A172 (cell line): ENCODE measurements around the gene PGA5. TPM values are rescaled to one million over a fixed set of nuclear protein-coding genes. Genes with fewer than 3 reads are reported as not detected.

ENCODE experiments used
- DNase-seq: peaks from one replicate; pipeline ENCODE4 v3.0.0-alpha.2; 2015; ENCODE audit warnings: low spot score
- total RNA-seq: library from RNA; depleted of rRNA; stranded (reverse); fragments of >200 nt; shearing (Covaris generic); gene quantifications from 2 replicates; pipeline ENCODE4 v1.2.3, GENCODE V29; 2014

Gene PGA5
- total RNA-seq, 1 experiment from 2014 or later: not detected

- no peak for DNase-seq
These were observed 26.5 kb downstream of the PGA5 start for GRCh38 chr11:61267437-61267841.

DNA sequence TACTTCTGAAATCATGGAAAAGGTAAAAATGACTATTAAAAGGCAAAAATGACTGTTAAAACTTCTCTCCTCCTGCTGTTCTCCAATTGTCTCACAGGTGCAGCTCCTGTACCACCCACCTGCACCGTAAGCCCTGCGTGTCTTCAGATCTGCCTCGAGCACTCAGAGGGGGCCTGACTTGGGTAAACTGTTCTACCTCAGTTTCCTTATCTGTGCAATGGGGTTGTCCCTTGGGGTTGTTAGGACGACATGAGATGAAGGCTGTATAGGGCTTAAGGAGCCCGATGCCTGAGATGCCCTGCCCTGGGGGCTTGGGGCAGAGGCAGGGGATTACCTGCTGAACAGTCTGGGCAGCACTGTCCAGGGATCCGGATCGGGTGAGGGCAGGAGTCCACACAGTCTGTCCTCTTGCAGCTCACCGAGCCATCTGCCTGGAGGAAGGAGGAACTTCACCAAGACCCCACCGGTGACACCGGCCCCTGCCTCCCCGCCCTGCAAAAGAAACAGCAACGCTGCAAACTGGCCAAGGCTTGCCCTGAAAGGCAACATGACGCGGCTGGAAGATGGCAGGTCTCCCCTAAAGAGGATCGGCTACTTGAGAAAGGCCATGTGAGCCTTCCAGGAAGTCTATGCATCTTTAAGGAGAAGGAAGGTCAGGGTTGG is 27.7 kb downstream of the PGA5 start:
- no peak for DNase-seq

DNA sequence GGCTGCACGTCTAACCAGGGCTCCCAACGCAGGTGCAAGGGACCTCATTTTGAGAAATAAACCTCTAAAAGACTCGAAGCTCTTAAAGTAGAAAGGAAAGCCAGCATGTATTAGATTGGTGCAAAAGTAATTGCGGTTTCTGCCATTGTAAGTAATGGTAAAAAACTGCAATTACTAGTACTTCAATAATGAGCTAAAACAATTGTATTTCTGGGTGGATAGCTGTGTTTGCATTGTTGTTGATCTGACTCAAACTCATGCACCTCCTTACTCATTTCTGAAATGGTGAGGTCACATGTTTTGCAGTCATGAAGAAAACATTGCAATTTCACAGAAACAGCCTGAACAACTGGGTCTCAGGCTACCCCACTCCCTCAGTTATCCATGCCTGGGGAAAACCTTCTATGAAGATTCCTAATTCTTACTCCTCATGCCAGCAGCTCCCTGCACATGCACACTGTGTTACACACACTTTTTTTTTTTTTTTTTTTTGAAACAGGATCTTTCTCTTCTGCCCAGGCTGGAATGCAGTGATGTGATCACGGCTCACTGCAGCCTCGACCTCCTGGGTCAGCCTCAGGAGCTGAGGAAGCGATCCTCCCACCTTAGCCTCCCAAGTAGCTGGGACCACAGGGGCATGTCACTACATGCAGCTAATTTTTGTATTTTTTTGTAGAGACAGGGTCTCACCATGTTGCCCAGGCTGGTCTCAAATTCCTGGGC is 29.5 kb downstream of the PGA5 start:
- DNase-seq: peak; percentile 18

- no peak for DNase-seq
These were observed 31.8 kb downstream of the PGA5 start for GRCh38 chr11:61272731-61273130.

- no peak for DNase-seq
These were observed 32.5 kb downstream of the PGA5 start for GRCh38 chr11:61273178-61274078.

- DNase-seq: no peak
These were observed 33.1 kb downstream of the PGA5 start for GRCh38 chr11:61274084-61274483.

DNA sequence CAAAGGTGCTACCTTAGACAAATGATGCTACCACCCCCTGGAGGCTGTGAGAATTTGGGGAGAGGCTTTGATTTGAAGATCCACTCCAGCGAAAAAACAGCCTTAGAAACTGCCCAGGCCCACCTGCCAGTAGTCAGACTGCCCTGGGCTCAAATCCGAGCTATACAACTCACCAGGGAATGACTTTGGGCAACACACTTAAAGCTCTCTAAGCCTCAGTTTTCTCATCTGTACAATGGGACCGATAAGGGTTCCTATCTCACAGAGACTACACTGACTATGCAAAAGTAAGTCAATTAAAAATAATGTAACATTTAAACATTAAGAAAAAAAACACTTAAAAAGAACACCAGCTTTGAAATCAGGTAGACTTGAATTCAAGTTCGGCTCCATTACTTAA is 34.2 kb downstream of the PGA5 start:
- no peak for DNase-seq

GRCh38 chr11:61277186-61278000 is 36.4 kb downstream of the PGA5 start:
- no peak for DNase-seq

DNA sequence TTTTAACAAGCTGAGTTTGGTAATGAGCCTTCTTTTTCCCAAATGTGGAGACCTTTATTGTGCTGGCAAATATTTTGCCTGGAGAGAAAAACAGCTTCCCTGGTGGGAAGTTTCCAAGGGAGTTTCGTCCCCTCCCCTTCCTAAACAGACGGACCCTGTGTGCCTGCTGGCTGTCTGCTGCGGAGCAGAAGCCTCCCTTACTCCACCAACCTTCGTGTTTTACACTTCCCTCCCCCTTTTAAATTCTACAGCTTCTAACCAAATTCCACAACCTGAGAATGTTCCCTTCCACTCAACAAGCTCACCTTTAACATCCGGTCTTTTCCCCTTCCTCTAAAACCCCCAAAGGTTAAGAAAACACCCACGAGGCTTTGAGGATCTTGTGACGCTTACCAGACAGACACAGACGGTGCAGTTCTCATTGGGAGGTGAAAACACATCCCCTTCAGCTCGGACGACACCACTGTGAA is 37.1 kb downstream of the PGA5 start:
- DNase-seq: no peak

DNA sequence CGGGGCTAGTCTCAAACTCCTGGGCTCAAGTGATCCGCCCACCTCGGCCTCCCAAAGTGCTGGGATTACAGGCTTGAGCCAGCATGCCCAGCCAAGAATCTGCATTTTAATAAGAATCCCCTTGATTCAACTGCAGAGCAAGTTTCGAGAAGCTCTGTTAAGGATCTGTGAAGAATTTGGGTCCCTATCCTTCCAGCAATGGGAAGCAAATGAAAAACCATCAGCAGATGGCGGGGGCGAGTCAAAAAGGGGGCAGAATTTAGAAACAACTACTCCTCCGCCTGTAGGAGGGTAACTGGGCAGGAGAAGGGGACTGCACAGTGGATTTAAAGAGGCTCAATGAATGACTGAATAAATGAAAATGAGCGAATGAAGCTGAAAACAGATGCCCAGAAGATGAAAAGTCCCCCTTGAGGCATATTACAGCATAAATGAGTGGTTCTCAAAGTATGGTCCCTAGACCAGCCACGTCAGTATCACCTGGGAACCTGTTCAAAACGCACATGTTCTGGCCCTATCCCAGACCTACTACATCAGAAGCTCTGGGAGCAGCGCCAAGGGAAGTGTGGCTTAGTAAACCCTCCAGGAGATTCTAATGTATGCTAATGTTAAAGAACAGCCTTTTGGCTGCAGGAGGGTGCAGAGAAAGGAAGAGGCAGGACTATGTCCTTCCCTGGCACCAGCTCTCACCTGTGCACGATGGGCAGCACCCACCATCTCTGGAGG is 39.1 kb downstream of the PGA5 start:
- DNase-seq: no peak

GRCh38 chr11:61280883-61281580 is 40.1 kb downstream of the PGA5 start:
- DNase-seq: no peak

DNA sequence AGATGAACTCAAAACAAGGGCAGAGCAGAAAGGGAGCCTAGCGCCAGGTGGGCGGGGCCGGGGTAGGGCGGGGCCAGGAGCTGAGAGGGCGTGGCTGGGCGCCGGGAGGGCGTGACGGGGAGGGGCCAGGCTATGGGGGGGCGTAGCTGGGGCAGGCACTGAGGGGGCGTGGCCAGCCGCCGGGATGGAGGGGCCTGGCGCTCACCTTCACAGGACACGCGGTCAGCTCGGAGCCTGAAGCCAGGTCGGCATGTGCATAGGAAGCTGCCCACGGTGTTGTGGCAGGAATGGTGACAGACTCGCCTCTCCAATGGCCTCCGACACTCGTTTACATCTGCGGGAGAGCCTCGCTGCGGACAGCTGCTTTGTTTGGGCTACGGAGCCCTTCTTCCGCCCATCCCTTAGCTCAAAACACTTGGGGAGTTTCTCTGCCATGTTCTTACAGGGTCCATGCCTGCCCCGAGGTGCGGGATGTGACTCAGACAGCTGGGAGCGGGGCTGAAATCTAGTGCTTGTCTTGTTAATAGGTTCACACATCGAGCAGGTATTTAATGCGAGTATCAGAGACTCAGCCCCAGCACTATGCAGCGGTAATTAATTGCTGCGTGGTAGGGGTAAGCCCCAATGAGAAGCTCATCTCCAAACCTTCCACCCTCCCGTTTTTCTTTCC is 40.7 kb downstream of the PGA5 start:
- no peak for DNase-seq

DNA sequence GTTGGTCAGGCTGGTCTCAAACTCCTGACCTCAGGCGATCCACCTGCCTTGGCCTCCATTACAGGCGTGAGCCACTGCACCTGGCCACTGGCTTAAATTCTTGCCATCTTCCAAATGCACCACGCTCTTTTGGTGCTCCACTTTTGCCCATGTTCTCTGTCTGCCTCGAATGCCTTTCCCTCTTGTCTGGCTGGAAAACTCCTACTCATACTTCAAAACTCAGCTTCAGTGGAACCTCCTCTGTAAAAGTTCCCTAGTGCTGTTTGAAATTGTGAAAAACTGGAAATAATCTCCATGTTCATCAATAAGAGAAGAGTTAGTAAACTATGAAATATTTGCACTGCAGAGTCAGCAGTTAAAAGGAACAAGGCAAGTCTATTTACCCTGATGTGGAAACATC is 42.6 kb downstream of the PGA5 start:
- DNase-seq: no peak

- DNase-seq: no peak
These were observed 46.5 kb downstream of the PGA5 start for GRCh38 chr11:61287338-61287977.

- DNase-seq: no peak
These were observed 50.1 kb downstream of the PGA5 start for GRCh38 chr11:61290905-61291690.

GRCh38 chr11:61292356-61292755 is 51.4 kb downstream of the PGA5 start:
- no peak for DNase-seq

DNA sequence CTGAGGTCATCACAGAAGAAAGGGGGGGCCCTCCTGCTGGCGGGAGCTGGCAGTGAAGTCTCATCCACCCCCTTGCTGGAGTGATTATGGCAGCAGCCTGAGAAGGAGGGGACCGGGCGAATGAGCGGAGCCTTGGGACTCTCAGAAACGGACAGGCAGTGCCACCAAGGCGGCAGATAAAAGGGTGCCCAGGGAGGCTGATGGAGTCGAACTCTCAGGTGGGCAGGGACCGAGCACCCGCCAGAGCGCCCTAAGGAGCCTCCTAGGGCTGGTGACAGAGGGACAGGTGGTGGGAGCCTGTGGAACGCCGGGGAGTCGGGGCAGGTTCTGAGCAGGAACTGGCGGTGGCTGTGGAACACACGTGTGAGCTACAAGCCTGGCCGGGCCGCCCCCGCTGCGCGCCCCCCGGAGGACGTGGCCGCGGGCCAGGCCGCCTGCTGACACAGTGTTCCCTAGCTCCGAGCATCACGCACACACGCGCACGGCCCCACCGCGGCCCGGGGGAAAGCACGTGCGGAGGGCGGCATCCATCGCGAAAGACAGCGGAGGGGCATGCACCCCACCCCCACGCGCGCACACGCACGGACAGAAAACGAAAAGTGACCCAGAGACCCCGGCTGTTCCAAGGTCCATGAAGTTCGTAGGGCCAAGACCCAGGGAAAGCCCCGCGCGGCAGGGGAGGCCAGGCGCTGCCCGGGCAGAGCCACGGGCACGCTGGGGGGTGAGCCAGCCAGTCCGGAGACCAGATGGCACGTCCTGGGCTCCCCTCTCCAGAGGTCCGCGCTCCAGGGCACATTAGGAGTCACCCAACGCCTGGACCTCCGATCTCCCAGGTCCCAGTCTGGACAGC is 53.1 kb downstream of the PGA5 start:
- no peak for DNase-seq
